Measurements from ENCODE around the gene RAB1A. TPM values are rescaled to one million over a fixed set of nuclear protein-coding genes. Genes with fewer than 3 reads are reported as not detected.
A peak's percentile ranks its signal among the peaks of the same experiment; 100 is the strongest.

The RAB1A gene
- total and polyA plus RNA-seq, 2 of the 13 experiments (the other 11 are each of a cell fraction or from before 2014, with no cell fraction given), result 206 to 226 TPM

GRCh38 chr2:65129826-65130663 lies at the start of gene RAB1A (continued):
- TF ChIP-seq, protein P1, sequence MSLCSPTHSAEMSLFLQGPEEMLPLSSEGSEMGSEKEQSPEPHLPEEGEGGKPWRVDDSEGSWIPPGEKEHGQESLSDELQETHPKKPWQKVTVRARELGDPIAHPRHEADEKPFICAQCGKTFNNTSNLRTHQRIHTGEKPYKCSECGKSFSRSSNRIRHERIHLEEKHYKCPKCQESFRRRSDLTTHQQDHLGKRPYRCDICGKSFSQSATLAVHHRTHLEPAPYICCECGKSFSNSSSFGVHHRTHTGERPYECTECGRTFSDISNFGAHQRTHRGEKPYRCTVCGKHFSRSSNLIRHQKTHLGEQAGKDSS (CRISPR knock-in tag; IDR thresholded peaks at IDR 0.05; ENCODE audit: borderline replicate concordance, low read depth), result peak; percentile 75; the same call in 1 of the 2 replicates
- TF ChIP-seq SMC3 (IDR thresholded peaks at IDR 0.05; ENCODE audit: low read length) (no peak; the same call in 1 of the 2 replicates), SIX1 (CRISPR knock-in tag; IDR thresholded peaks at IDR 0.05; ENCODE audit: borderline replicate concordance) (peak; percentile 40; the same call in 1 of the 2 replicates), ZNF770 (CRISPR knock-in tag; IDR thresholded peaks at IDR 0.05) (peak; percentile 40; the same call in 1 of the 2 replicates), ZNF607 (CRISPR knock-in tag; IDR thresholded peaks at IDR 0.05; ENCODE audit: borderline replicate concordance) (peak; percentile 93; the same call in 1 of the 2 replicates), SNAPC2 (CRISPR knock-in tag; IDR thresholded peaks at IDR 0.05) (no peak), ZSCAN5A (CRISPR knock-in tag; IDR thresholded peaks at IDR 0.05; ENCODE audit: borderline replicate concordance) (no peak; the same call in 1 of the 2 replicates), RXRA (CRISPR knock-in tag; IDR thresholded peaks at IDR 0.05) (peak; percentile 65), FOSL2 (CRISPR knock-in tag; IDR thresholded peaks at IDR 0.05) (peak; percentile 79), HNF4G (IDR thresholded peaks at IDR 0.05; ENCODE audit: borderline replicate concordance, low read depth, low read length) (0 out of 2 replicates have a peak, but pooled peaks have one; percentile 4), HNF4G (CRISPR knock-in tag; IDR thresholded peaks at IDR 0.05; ENCODE audit: borderline replicate concordance, low read depth) (0 out of 2 replicates have a peak, but pooled peaks have one; percentile 17), HMG20B (CRISPR knock-in tag; conservative IDR thresholded peaks at IDR 0.05) (no peak), NR2F1 (CRISPR knock-in tag; IDR thresholded peaks at IDR 0.05) (0 out of 4 replicates have a peak, but pooled peaks of 1 of the 2 experiments have one; percentile 5), GLI4 (CRISPR knock-in tag; IDR thresholded peaks at IDR 0.05; ENCODE audit: borderline replicate concordance) (no peak), HOXA9 (CRISPR knock-in tag; IDR thresholded peaks at IDR 0.05; ENCODE audit: borderline replicate concordance) (0 out of 2 replicates have a peak, but pooled peaks have one; percentile 73), TSC22D2 (CRISPR knock-in tag; IDR thresholded peaks at IDR 0.05; ENCODE audit: borderline replicate concordance) (no peak; the same call in 1 of the 2 replicates), ZNF24 (IDR thresholded peaks at IDR 0.05) (no peak), PAWR (CRISPR knock-in tag; IDR thresholded peaks at IDR 0.05; ENCODE audit: borderline replicate concordance) (no peak), ADNP (CRISPR knock-in tag; IDR thresholded peaks at IDR 0.05) (no peak), MTA3 (CRISPR knock-in tag; IDR thresholded peaks at IDR 0.05) (no peak), FOXM1 (CRISPR knock-in tag; IDR thresholded peaks at IDR 0.05) (no peak)
- TF ChIP-seq, protein P2, sequence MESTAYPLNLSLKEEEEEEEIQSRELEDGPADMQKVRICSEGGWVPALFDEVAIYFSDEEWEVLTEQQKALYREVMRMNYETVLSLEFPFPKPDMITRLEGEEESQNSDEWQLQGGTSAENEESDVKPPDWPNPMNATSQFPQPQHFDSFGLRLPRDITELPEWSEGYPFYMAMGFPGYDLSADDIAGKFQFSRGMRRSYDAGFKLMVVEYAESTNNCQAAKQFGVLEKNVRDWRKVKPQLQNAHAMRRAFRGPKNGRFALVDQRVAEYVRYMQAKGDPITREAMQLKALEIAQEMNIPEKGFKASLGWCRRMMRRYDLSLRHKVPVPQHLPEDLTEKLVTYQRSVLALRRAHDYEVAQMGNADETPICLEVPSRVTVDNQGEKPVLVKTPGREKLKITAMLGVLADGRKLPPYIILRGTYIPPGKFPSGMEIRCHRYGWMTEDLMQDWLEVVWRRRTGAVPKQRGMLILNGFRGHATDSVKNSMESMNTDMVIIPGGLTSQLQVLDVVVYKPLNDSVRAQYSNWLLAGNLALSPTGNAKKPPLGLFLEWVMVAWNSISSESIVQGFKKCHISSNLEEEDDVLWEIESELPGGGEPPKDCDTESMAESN (CRISPR knock-in tag; conservative IDR thresholded peaks at IDR 0.05), result 0 out of 2 replicates have a peak, but pooled peaks have one; percentile 29
